K562 (cell line): ENCODE data around the gene THAP4. TPM values are rescaled to one million over a fixed set of nuclear protein-coding genes. Genes with fewer than 3 reads are reported as not detected.

Experiments
- C11orf30 ChIP-seq: fragments of 450-650 bp; IDR thresholded peaks from 2 replicates; pipeline ENCODE4 v1.6.1; 2016; ENCODE audit warnings: low read depth, mild to moderate bottlenecking
- CSDE1 ChIP-seq, 2 experiments: fragments of 450-650 bp; IDR thresholded peaks; 2 replicates each; pipeline ENCODE4 v1.6.1; 2016; ENCODE audit warnings: mild to moderate bottlenecking in 1 of 2
- KDM1A ChIP-seq, 2 experiments: fragments of 450-650 bp; IDR thresholded peaks; 2 replicates each; pipeline ENCODE4 v1.6.1; 2016; ENCODE audit warnings: mild to moderate bottlenecking in 2 of 2
- NBN ChIP-seq: fragments of 450-650 bp; IDR thresholded peaks from 2 replicates; pipeline ENCODE4 v1.6.1; 2016; ENCODE audit warnings: low read depth, mild to moderate bottlenecking
- NFE2 ChIP-seq: IDR thresholded peaks from 2 replicates; pipeline ENCODE4 v1.6.1; 2014; ENCODE audit warnings: antibody characterized with exemption, low read depth
- PTBP1 ChIP-seq: fragments of 200-400 bp; formaldehyde crosslinking; IDR thresholded peaks from 2 replicates; pipeline ENCODE4 v1.6.1; 2017; ENCODE audit warnings: low read depth, low read length
- RBM39 ChIP-seq: fragments of 200-400 bp; formaldehyde crosslinking; optimal IDR thresholded peaks from 2 replicates; pipeline ENCODE3; 2018; ENCODE audit warnings: low read depth, low read length
- XRCC5 ChIP-seq: fragments of 200-400 bp; formaldehyde crosslinking; IDR thresholded peaks from 2 replicates; pipeline ENCODE4 v1.6.1; 2017; ENCODE audit warnings: low read depth, mild to moderate bottlenecking, low read length
- ZFP1 ChIP-seq: fragments of 450-650 bp; formaldehyde crosslinking; IDR thresholded peaks from 2 replicates; pipeline ENCODE4 v1.4.0; 2020; ENCODE audit warnings: mild to moderate bottlenecking, mixed read lengths
- ZFPM2 ChIP-seq: fragments of 250-450 bp; sonication (Bioruptor Pico); IDR thresholded peaks from 2 replicates; pipeline ENCODE4 v1.5.1; 2022; ENCODE audit warnings: mild to moderate bottlenecking
- ZKSCAN1 ChIP-seq: fragments of 150-350 bp; IDR thresholded peaks from 2 replicates; pipeline ENCODE4 v1.6.1; 2016; ENCODE audit warnings: low read depth, low read length
- ZNF444 ChIP-seq: fragments of 250-450 bp; sonication (Bioruptor Pico); IDR thresholded peaks from 2 replicates; pipeline ENCODE4 v1.4.0; 2020; ENCODE audit warnings: mild to moderate bottlenecking, moderate library complexity
- polyA plus RNA-seq, 8 experiments: library from polyadenylated mRNA; depleted of rRNA in 4 of 8; stranded (reverse) in 5 of 8; unstranded in 3 of 8; fragments of >200 nt; fragmentation: Nextera tagmentation in 2 of 8; fragmentation: Illumina TruSeq in 1 of 8; extraction: Ambion mirVana in 2 of 8; extraction: Trizol in 1 of 8; gene quantifications; 2 replicates each; pipeline versions ENCODE4 v1.2.1 to v1.2.3, GENCODE V29; 2011 to 2014; ENCODE audit warnings: inconsistent platforms in 1 of 8, missing spikeins in 1 of 8
- total RNA-seq, 7 experiments: library from RNA; depleted of rRNA in 6 of 7; stranded (reverse); fragments of >200 nt in 6 of 7; fragmentation: Illumina TruSeq in 2 of 7; extraction: Trizol in 2 of 7; gene quantifications; 2 replicates each; pipeline versions ENCODE4 v1.2.1 to v1.2.3, GENCODE V29; 2011 to 2021; ENCODE audit warnings: low replicate concordance in 1 of 7
- TF ChIP-seq, protein P1 (sequence below): sonication (generic); formaldehyde crosslinking; IDR thresholded peaks from 2 replicates; pipeline ENCODE4 v1.8.0; 2023; ENCODE audit warnings: mild to moderate bottlenecking, missing genetic modification reagents
- TF ChIP-seq, protein P2 (sequence below): fragments of 200-800 bp; sonication (Bioruptor generic); IDR thresholded peaks from 2 replicates; pipeline ENCODE4 v1.6.1; 2017; ENCODE audit warnings: missing genetic modification characterization, missing compliant biosample characterization
- TF ChIP-seq, protein P3 (sequence below): fragments of 450-650 bp; IDR thresholded peaks from one replicate; pipeline ENCODE4 v1.6.1; 2018; ENCODE audit warnings: mild to moderate bottlenecking, moderate library complexity; ENCODE audit not compliant: partially characterized antibody
- TF ChIP-seq, protein P4 (sequence below): sonication (generic); formaldehyde crosslinking; IDR thresholded peaks from 2 replicates; pipeline ENCODE4 v1.8.1; 2023; ENCODE audit warnings: mild to moderate bottlenecking, missing genetic modification reagents
- TF ChIP-seq, protein P5 (sequence below): fragments of 200-800 bp; sonication (Bioruptor generic); IDR thresholded peaks from 2 replicates; pipeline ENCODE4 v1.6.1; 2017; ENCODE audit warnings: missing genetic modification characterization, missing compliant biosample characterization
- TF ChIP-seq, protein P6 (sequence below): fragments of 250-450 bp; sonication (Bioruptor Pico); IDR thresholded peaks from 2 replicates; pipeline ENCODE4 v1.4.0; 2020; ENCODE audit warnings: mild to moderate bottlenecking, moderate library complexity

Gene THAP4
- total and polyA plus RNA-seq, 9 of the 15 experiments (the other 6 are each of a cell fraction or from before 2014, with no cell fraction given): 8.6 to 60.9 (median 43.9) TPM

DNA sequence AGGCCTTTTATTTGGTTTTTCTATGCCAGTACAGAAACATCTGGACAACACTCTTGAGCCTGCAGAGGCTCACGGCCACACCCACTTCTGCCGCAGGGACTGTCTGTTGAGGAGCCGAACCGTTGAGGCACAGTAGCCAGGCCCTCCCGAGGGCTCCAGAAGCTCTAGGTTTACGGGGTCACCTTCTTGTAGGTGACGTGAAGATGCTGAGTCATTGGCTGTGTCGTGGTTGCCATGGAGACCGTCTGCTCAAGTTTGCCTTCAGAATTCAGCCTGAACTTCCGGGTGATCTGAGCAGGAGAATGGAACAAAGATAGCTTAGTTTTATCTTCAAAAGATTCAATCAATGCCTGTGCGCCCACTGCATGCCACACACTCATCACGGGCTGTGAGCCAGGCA lies 52.5 kb downstream of the THAP4 start (continued):
- TF ChIP-seq, protein P1, sequence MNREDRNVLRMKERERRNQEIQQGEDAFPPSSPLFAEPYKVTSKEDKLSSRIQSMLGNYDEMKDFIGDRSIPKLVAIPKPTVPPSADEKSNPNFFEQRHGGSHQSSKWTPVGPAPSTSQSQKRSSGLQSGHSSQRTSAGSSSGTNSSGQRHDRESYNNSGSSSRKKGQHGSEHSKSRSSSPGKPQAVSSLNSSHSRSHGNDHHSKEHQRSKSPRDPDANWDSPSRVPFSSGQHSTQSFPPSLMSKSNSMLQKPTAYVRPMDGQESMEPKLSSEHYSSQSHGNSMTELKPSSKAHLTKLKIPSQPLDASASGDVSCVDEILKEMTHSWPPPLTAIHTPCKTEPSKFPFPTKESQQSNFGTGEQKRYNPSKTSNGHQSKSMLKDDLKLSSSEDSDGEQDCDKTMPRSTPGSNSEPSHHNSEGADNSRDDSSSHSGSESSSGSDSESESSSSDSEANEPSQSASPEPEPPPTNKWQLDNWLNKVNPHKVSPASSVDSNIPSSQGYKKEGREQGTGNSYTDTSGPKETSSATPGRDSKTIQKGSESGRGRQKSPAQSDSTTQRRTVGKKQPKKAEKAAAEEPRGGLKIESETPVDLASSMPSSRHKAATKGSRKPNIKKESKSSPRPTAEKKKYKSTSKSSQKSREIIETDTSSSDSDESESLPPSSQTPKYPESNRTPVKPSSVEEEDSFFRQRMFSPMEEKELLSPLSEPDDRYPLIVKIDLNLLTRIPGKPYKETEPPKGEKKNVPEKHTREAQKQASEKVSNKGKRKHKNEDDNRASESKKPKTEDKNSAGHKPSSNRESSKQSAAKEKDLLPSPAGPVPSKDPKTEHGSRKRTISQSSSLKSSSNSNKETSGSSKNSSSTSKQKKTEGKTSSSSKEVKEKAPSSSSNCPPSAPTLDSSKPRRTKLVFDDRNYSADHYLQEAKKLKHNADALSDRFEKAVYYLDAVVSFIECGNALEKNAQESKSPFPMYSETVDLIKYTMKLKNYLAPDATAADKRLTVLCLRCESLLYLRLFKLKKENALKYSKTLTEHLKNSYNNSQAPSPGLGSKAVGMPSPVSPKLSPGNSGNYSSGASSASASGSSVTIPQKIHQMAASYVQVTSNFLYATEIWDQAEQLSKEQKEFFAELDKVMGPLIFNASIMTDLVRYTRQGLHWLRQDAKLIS (CRISPR knock-in tag): no peak
- TF ChIP-seq, protein P2, sequence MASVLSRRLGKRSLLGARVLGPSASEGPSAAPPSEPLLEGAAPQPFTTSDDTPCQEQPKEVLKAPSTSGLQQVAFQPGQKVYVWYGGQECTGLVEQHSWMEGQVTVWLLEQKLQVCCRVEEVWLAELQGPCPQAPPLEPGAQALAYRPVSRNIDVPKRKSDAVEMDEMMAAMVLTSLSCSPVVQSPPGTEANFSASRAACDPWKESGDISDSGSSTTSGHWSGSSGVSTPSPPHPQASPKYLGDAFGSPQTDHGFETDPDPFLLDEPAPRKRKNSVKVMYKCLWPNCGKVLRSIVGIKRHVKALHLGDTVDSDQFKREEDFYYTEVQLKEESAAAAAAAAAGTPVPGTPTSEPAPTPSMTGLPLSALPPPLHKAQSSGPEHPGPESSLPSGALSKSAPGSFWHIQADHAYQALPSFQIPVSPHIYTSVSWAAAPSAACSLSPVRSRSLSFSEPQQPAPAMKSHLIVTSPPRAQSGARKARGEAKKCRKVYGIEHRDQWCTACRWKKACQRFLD (CRISPR knock-in tag): no peak
- no peak for TF ChIP-seq XRCC5
- peak; percentile 92 for TF ChIP-seq NFE2
- TF ChIP-seq CSDE1 (IDR thresholded peaks at IDR 0.05): peak in 1 of 2 experiments; percentile 55; a peak in 1 of 4 replicates
- TF ChIP-seq, protein P3, sequence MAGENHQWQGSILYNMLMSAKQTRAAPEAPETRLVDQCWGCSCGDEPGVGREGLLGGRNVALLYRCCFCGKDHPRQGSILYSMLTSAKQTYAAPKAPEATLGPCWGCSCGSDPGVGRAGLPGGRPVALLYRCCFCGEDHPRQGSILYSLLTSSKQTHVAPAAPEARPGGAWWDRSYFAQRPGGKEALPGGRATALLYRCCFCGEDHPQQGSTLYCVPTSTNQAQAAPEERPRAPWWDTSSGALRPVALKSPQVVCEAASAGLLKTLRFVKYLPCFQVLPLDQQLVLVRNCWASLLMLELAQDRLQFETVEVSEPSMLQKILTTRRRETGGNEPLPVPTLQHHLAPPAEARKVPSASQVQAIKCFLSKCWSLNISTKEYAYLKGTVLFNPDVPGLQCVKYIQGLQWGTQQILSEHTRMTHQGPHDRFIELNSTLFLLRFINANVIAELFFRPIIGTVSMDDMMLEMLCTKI: no peak
- no peak for TF ChIP-seq KDM1A (IDR thresholded peaks at IDR 0.05)
- TF ChIP-seq PTBP1: no peak
- no peak for TF ChIP-seq ZFPM2 (CRISPR knock-in tag)
- TF ChIP-seq, protein P4, sequence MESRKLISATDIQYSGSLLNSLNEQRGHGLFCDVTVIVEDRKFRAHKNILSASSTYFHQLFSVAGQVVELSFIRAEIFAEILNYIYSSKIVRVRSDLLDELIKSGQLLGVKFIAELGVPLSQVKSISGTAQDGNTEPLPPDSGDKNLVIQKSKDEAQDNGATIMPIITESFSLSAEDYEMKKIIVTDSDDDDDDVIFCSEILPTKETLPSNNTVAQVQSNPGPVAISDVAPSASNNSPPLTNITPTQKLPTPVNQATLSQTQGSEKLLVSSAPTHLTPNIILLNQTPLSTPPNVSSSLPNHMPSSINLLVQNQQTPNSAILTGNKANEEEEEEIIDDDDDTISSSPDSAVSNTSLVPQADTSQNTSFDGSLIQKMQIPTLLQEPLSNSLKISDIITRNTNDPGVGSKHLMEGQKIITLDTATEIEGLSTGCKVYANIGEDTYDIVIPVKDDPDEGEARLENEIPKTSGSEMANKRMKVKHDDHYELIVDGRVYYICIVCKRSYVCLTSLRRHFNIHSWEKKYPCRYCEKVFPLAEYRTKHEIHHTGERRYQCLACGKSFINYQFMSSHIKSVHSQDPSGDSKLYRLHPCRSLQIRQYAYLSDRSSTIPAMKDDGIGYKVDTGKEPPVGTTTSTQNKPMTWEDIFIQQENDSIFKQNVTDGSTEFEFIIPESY (CRISPR knock-in tag): no peak
- no peak for TF ChIP-seq ZNF444 (CRISPR knock-in tag)
- TF ChIP-seq C11orf30: peak; percentile 82
- TF ChIP-seq RBM39: no peak
- TF ChIP-seq ZKSCAN1: no peak
- TF ChIP-seq, protein P5, sequence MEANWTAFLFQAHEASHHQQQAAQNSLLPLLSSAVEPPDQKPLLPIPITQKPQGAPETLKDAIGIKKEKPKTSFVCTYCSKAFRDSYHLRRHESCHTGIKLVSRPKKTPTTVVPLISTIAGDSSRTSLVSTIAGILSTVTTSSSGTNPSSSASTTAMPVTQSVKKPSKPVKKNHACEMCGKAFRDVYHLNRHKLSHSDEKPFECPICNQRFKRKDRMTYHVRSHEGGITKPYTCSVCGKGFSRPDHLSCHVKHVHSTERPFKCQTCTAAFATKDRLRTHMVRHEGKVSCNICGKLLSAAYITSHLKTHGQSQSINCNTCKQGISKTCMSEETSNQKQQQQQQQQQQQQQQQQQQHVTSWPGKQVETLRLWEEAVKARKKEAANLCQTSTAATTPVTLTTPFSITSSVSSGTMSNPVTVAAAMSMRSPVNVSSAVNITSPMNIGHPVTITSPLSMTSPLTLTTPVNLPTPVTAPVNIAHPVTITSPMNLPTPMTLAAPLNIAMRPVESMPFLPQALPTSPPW: no peak
- no peak for TF ChIP-seq ZFP1 (CRISPR knock-in tag)
- no peak for TF ChIP-seq NBN
- TF ChIP-seq, protein P6, sequence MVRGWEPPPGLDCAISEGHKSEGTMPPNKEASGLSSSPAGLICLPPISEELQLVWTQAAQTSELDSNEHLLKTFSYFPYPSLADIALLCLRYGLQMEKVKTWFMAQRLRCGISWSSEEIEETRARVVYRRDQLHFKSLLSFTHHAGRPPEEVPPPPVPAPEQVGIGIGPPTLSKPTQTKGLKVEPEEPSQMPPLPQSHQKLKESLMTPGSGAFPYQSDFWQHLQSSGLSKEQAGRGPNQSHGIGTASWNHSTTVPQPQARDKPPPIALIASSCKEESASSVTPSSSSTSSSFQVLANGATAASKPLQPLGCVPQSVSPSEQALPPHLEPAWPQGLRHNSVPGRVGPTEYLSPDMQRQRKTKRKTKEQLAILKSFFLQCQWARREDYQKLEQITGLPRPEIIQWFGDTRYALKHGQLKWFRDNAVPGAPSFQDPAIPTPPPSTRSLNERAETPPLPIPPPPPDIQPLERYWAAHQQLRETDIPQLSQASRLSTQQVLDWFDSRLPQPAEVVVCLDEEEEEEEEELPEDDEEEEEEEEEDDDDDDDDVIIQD: no peak
